ENCODE data around the gene GFPT1. TPM values are rescaled to one million over a fixed set of nuclear protein-coding genes. Genes with fewer than 3 reads are reported as not detected.

GFPT1 gene
- total RNA-seq, 1 donor from 2014 or later: 21.2 TPM

GRCh38 chr2:69291004-69291650, 95.9 kb downstream of the GFPT1 start:
- DNase-seq (ENCODE audit: low read depth in 2 of 2): peak in 1 of 2 donors; percentile 63

GRCh38 chr2:69288429-69288828, 98.6 kb downstream of the GFPT1 start:
- no peak for DNase-seq (ENCODE audit: low read depth in 2 of 2)

- no peak for DNase-seq (ENCODE audit: low read depth in 2 of 2)
Observed at GRCh38 chr2:69287544-69287943, 99.5 kb downstream of the GFPT1 start.

GRCh38 chr2:69285379-69285894, 101.6 kb downstream of the GFPT1 start:
- no peak for DNase-seq (ENCODE audit: low read depth in 2 of 2)

GRCh38 chr2:69280796-69281412, 106.1 kb downstream of the GFPT1 start:
- no peak for DNase-seq (ENCODE audit: low read depth in 2 of 2)

GRCh38 chr2:69279931-69280681, 106.9 kb downstream of the GFPT1 start:
- DNase-seq (ENCODE audit: low read depth in 2 of 2): no peak

GRCh38 chr2:69279211-69279610, 107.8 kb downstream of the GFPT1 start:
- DNase-seq (ENCODE audit: low read depth in 2 of 2): no peak

- peak; percentile 34 to 82 for DNase-seq (ENCODE audit: low read depth in 2 of 2)
Observed at GRCh38 chr2:69278366-69278765, 108.7 kb downstream of the GFPT1 start.

GRCh38 chr2:69275490-69275889, 111.5 kb downstream of the GFPT1 start:
- peak; percentile 21 to 77 for DNase-seq (ENCODE audit: low read depth in 2 of 2)

- peak; percentile 22 to 96 for DNase-seq (ENCODE audit: low read depth in 2 of 2)
Observed at GRCh38 chr2:69272803-69273471, 114.1 kb downstream of the GFPT1 start.

- DNase-seq (ENCODE audit: low read depth in 2 of 2): peak; percentile 33 to 55
Observed at GRCh38 chr2:69271831-69272257, 115.2 kb downstream of the GFPT1 start.

Other genes starting within 250 kb of the GFPT1 start
- gene NFU1, start 50.2 kb upstream of the GFPT1 start, total RNA-seq: 34.9 and 40.9 TPM in 2 replicates